RPMI7951 (cell line): ENCODE results near the gene COBL. TPM values are rescaled to one million over a fixed set of nuclear protein-coding genes. Genes with fewer than 3 reads are reported as not detected.

ENCODE experiments used
- DNase-seq: peaks from one replicate; pipeline ENCODE4 v3.0.0-alpha.2; 2012; ENCODE audit warnings: low read depth
- total RNA-seq: library from RNA; depleted of rRNA; stranded (reverse); fragments of >200 nt; shearing (Covaris generic); gene quantifications from 2 replicates; pipeline ENCODE4 v1.2.3, GENCODE V29; 2014

Gene COBL
- total RNA-seq, 1 experiment from 2014 or later, result not detected

DNA sequence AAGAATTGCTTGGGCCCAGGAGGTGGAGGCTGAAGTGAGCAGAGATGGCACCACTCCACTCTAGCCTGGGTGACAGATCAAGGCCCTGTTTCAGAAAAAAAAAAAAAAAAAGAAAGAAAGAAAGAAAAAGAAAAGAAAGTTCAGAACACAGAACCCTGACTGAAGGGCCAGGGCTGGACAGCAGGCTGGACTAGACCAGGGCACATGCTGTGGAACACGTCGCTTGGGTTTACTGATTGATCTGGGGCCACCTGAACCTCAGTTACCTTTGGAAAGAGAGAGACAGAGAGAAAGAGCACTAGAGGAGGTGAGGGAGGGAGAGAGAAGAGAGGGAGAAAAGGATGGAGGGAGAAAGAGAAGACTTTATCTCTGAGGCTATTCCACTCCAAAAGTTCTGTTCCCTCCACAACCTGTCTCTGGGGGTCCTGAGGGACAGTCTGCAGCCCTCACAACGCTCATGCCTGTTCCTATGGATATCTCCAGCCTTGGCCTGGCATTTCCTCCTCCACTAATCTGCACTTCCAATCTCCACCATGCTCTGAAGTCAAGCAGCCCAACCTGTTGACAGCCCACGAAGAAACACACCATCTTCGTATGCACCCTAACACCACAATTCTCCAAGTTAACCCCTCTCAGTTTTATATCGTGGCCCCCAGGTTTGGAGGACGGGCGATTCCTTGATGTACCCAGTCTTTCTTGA is 81.8 kb downstream of the COBL start:
- no peak for DNase-seq

- DNase-seq, result no peak
Measured at GRCh38 chr7:51234139-51234538, 82.5 kb downstream of the COBL start.

- DNase-seq, result no peak
Measured at GRCh38 chr7:51233374-51233773, 83.2 kb downstream of the COBL start.

DNA sequence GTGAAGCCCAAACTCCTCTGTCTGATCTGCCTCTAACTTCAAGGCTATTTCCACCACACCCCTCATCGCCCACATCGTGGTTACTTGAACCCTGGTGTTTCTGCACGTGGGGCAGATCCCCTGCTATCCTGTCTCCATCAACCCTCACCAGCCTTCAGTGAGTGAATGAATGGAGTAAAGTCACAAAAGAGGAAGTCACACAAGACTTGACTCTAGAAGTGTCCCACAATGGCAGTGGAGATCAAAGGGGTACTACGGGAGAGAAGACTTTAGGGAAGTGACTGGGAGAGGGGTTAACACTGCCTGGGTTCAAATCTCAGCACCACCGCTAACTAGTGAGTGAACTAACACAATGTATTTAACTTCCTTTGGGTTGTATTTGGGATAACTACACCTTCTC is 85.9 kb downstream of the COBL start:
- no peak for DNase-seq

GRCh38 chr7:51230324-51230625 is 86.3 kb downstream of the COBL start:
- DNase-seq, result no peak

DNA sequence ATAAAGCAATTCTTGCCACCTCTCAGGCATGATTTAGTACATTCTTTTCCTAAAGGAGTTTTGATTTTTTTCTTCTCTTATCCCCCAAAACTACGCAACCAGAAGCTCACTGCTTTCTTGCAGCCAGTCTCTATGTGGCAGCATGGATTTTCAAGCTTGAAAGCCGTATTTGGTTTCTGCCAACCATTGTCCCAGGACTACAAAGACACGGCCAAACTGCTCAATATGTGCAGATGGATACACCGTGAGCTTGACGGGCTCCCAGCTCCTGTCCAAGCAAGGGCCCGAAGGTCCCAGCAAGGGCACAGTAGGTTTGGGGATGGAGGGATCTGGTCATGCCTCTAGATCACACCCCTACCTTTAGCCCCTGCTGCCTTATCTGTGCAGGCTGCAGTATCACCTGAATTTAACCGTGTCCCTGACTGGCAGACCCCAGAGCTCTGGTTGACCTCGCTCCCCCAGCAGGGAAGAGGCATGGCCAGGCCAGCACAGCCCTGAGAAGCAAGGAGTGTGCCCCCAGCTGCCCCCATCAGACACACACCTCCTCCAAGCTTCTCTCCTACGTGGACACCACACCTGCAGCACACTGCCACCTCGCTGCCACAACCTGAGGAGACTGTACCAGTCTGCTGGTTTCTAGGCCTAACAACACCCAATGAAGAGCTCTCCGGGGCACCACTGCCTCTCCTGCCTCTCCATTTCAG is 86.8 kb downstream of the COBL start:
- no peak for DNase-seq

GRCh38 chr7:51229106-51229537 is 87.5 kb downstream of the COBL start:
- DNase-seq, result peak; percentile 25

- no peak for DNase-seq
Measured at GRCh38 chr7:51228386-51228958, 88.1 kb downstream of the COBL start.

DNA sequence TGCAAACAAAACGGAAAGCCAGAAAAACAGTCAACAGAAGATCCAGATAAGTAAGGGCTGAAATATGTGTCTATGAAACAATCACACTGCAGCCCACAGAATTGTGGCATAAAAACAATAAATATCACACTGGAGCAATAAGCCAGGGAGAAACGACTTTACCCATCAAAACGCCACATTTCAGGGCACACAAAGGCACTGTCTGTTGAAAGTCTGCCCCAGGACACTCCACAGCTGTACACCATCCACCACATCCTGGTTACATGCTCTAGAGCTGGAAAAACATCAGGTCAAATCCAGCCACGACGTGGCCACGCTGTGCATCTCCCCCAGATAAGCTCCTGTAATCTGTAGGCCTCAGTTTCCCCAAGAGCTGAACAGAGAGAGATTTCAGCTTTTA is 88.7 kb downstream of the COBL start:
- DNase-seq, result peak; percentile 38

DNA sequence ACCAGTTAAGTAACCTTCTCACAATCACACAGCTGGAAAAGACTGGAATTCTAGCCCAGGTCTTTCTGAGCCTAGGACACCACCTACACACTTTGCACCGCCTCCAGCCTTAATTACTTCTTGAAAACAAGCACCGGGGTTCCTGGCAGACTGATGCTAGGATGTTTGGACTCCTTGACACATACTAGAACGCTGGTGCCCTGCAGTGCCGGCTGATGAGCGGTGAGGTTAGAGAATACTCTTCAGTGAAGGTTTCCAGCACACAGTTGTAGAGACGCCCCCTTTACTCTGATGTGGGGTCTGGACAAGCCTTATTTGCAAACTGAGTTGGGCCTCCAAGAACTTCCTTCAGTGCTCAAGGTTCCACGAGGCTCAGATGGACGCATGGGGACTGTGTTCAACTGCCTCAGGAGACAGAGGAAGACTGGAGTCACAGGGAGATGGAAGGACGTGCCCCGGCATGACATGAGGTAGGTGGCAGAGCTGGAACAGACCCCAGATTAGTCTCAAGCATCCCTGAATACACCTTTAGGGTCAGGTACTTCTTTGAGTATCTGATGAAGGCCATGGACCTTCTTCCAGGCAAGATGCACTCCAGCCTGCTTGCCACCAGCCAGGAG is 89.6 kb downstream of the COBL start:
- DNase-seq, result no peak

- peak; percentile 3 for DNase-seq
Measured at GRCh38 chr7:51226063-51226755, 90.4 kb downstream of the COBL start.

DNA sequence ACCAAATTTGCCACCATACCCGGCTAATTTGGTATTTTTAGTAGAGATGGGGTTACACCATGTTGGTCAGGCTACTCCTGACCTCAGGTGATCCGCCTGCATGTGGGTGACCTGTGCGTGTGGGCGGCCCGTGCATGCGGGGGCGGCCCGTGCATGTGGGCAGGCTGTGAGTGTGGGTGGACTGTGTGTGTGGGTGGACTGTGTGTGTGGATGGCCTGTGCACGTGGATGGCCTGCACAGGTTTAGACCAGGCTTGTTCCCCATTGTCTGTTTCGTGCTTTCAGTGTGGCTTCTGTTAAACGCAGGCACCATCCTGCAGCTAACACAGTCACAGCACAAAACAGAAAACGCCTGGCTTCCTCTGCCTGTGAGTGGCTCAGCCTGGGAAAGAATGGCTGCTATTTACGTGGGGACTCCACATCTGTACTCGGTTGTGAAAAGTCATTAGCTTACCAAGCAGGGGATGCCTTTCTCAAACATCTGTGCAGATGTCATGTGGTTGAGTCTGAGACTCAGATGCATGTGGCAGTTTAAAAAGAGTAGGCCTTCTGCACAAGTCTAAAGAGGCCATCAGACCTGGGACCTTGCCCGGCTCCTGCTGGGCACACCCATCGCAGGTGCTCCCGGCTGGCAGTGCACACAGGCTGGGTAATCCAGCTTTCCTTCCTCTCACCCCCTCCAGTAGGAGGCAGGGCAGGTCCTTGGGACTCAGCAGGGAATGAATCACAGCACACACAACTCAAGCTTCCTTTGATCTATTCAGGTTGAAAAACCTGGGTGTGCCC is 91.6 kb downstream of the COBL start:
- DNase-seq, result no peak

DNA sequence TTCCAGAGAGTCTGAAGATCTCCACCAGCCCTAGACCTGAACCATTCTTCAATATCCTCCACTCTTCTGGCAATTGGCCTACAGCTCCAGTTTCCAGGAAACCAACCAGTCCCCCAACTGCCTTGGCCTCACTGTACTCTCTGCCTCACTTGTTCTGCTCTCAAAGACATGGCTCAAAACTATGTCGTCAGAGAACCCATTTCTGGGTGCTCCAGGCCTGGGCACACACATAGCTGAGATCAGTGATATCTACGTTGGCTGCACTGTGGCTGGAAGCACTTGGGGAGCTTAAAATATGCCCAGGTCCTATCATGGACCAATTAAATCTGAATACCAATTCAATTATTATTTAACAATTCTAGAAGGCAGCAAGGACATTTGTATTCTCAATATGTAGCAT is 93.1 kb downstream of the COBL start:
- no peak for DNase-seq

- no peak for DNase-seq
Measured at GRCh38 chr7:51222916-51223315, 93.7 kb downstream of the COBL start.

GRCh38 chr7:51220226-51220625 is 96.4 kb downstream of the COBL start:
- no peak for DNase-seq

- DNase-seq, result no peak
Measured at GRCh38 chr7:51219261-51219988, 97.2 kb downstream of the COBL start.

GRCh38 chr7:51217804-51218203 is 98.8 kb downstream of the COBL start:
- DNase-seq, result no peak

GRCh38 chr7:51214098-51214497 is 102.5 kb downstream of the COBL start:
- DNase-seq, result no peak

GRCh38 chr7:51213618-51214017 is 103.0 kb downstream of the COBL start:
- DNase-seq, result no peak

DNA sequence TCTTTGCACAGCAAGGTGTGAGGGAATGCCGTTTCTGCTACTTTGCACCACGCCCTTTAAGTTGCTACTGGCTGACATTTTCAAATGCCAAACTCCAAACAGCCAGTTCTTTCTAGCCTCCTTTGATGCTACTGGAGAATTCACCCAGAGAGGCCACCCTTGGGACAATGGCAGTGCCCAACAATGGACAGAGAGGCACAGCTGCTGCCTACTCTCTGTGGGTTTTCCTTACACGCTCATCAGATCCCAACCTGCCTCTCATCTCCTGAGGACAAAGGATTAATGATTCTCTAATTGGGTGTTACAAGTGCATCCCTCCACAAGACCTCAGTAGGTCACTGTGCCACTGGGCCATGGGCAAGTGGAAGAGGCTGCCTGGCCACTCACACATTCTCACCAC is 105.8 kb downstream of the COBL start:
- DNase-seq, result no peak

GRCh38 chr7:51209426-51209825 is 107.2 kb downstream of the COBL start:
- no peak for DNase-seq
